Lower lobe of right lung (tissue), 2 donors: ENCODE measurements around the gene DYNLRB2. TPM values are rescaled to one million over a fixed set of nuclear protein-coding genes. Genes with fewer than 3 reads are reported as not detected.
A peak's percentile ranks its signal among the peaks of the same experiment; 100 is the strongest.

Source experiments
- ATAC-seq, 2 donors: fragments of 200-7000 bp; cut with Tn5 transposase; one replicate each; pipeline ENCODE4 v1.9.1; 2020 to 2022; ENCODE audit warnings: mild to moderate bottlenecking in 2 of 2, moderate library complexity in 2 of 2
- DNase-seq: peaks from one replicate; pipeline ENCODE4 v3.0.0-alpha.2; 2020
- H3K27ac ChIP-seq: fragments of 200-600 bp; one replicate; pipeline ENCODE4 v1.8.0; 2022
- H3K27me3 ChIP-seq: fragments of 200-600 bp; one replicate; pipeline ENCODE4 v1.8.0; 2022; ENCODE audit warnings: low read depth
- H3K36me3 ChIP-seq: fragments of 200-600 bp; one replicate; pipeline ENCODE4 v1.8.0; 2022; ENCODE audit warnings: mild to moderate bottlenecking
- H3K4me1 ChIP-seq: fragments of 200-600 bp; one replicate; pipeline ENCODE4 v1.8.0; 2022
- H3K4me3 ChIP-seq: fragments of 200-600 bp; one replicate; pipeline ENCODE4 v1.8.0; 2022; ENCODE audit warnings: mild to moderate bottlenecking
- H3K9me3 ChIP-seq: fragments of 200-600 bp; one replicate; pipeline ENCODE4 v1.8.0; 2022
- CTCF ChIP-seq: fragments of 200-600 bp; IDR thresholded peaks from one replicate; pipeline ENCODE4 v1.8.0; 2022; ENCODE audit warnings: antibody characterized with exemption, mild to moderate bottlenecking
- intact Hi-C: fragments of 100-400 bp; cut with DNase I; formaldehyde crosslinking; loops from one replicate; pipeline ENCODE4 v1.11.0; 2022
- total RNA-seq: library from RNA; stranded (reverse); fragmentation: NEBNext Ultra II Directional; extraction: Animal tissue kit (Norgen Biotek cat#: 25700); gene quantifications from one replicate; pipeline ENCODE4 v1.2.1, GENCODE V29; 2021
- donor health status: DM: no; HTN: yes; CAD: no; lungs with severe emphysema.

The DYNLRB2 gene
- total RNA-seq, 1 donor from 2014 or later: 7.1 TPM

GRCh38 chr16:80530479-80530878, 10.3 kb upstream of the DYNLRB2 start:
- DNase-seq (no peak), ATAC-seq (no peak)
- Histone ChIP-seq H3K27ac (no peak overlapping the region), H3K27me3 (peaks cover 19% of the 10 kb centered on the region), H3K36me3 (no peaks in the 10 kb centered on the region), H3K4me3 (no peak overlapping the region), H3K4me1 (peaks cover 3% of the 10 kb centered on the region), H3K9me3 (no peaks in the 10 kb centered on the region)
- no peak for TF ChIP-seq CTCF
- intact Hi-C loops: no loop called here

DNA sequence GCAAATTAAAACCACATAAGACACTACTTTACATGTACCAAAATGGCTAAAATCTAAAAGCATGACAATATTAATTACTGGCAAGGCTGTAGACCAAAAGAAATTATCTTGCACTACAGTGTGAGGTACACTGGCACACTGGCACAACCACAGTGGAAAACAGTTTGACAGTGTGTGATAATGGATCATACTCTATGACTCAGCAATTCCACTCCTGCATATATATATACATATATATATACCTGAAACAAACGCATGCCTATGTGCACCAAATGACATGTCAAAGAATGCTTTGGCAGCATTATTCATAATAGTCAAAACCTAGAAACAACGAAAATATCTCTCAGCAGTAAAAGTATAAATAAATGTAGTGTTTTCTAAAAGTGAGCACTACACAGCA, 4.6 kb upstream of the DYNLRB2 start:
- Histone ChIP-seq H3K36me3 (no peaks in the 10 kb centered on the region), H3K4me3 (no peak overlapping the region), H3K9me3 (no peaks in the 10 kb centered on the region), H3K4me1 (peaks cover 8% of the 10 kb centered on the region), H3K27me3 (peaks cover 28% of the 10 kb centered on the region), H3K27ac (no peak overlapping the region)
- ATAC-seq (no peak), DNase-seq (no peak)
- intact Hi-C loops: no loop called here
- no peak for TF ChIP-seq CTCF

GRCh38 chr16:80541306-80541694, 507 bp downstream of the DYNLRB2 start:
- Histone ChIP-seq H3K4me1 (peaks cover 10% of the 10 kb centered on the region), H3K9me3 (no peaks in the 10 kb centered on the region), H3K27ac (peak overlapping the region; percentile 81), H3K4me3 (peak overlapping the region; percentile 59), H3K36me3 (no peaks in the 10 kb centered on the region), H3K27me3 (peaks cover 4% of the 10 kb centered on the region)
- no peak for TF ChIP-seq CTCF
- intact Hi-C loops: no loop called here
- DNase-seq (no peak), ATAC-seq (no peak)

- no peak overlapping the region for H3K27ac ChIP-seq
- no peak for DNase-seq
- intact Hi-C loops: no loop called here
- H3K27me3 ChIP-seq: no peaks in the 10 kb centered on the region
- H3K4me1 ChIP-seq: peaks cover 10% of the 10 kb centered on the region
- no peak for ATAC-seq
- no peak for TF ChIP-seq CTCF
- H3K36me3 ChIP-seq: no peaks in the 10 kb centered on the region
- no peaks in the 10 kb centered on the region for H3K9me3 ChIP-seq
- no peak overlapping the region for H3K4me3 ChIP-seq
Measured at GRCh38 chr16:80543162-80543561, 2.4 kb downstream of the DYNLRB2 start.

DNA sequence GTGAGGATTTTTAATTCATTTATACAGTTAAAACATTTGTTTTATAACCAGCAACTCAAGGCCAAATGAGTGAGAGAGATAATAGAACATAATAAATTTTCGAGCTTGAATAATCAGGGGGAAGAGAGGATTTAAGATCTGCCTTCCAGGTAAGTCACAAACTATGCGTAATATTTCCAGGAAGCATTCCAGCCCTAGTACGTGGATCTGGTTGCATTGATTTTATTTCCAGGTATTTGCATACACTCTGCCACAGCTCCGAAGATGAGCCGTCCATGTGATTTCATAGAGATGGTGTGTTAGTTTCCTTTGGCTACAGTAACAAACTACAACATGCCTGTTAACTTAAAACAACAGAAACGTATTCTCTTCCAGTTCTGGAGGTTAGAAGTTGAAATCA, 3.5 kb downstream of the DYNLRB2 start:
- H3K27me3 ChIP-seq: no peaks in the 10 kb centered on the region
- H3K9me3 ChIP-seq: no peaks in the 10 kb centered on the region
- intact Hi-C loops: no loop called here
- no peak overlapping the region for H3K27ac ChIP-seq
- DNase-seq (no peak), ATAC-seq (no peak)
- H3K36me3 ChIP-seq: no peaks in the 10 kb centered on the region
- no peak for TF ChIP-seq CTCF
- peaks cover 10% of the 10 kb centered on the region for H3K4me1 ChIP-seq
- H3K4me3 ChIP-seq: no peak overlapping the region

DNA sequence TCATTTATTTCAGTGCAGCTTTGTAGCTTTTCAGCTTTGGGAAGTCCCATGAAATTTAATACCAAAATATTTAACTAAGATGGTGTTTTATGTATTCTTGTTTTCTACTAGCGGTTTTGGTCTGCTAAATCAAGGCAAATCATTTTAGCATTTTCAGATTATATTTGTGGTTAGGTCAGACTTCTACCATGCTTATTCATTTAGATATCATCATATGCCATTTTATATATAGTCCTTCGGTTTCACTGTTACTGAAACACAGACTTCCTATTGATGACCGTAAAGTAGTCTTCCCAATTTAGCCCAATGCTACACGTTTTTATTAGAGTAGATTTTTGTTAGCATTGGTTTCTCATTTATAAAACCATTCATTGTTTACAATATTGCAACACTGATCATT, 5.5 kb downstream of the DYNLRB2 start:
- no peak for ATAC-seq
- no peak overlapping the region for H3K27ac ChIP-seq
- peaks cover 2% of the 10 kb centered on the region for H3K4me1 ChIP-seq
- no peaks in the 10 kb centered on the region for H3K9me3 ChIP-seq
- intact Hi-C loops: no loop called here
- no peaks in the 10 kb centered on the region for H3K36me3 ChIP-seq
- no peak for DNase-seq
- no peak overlapping the region for H3K4me3 ChIP-seq
- no peak for TF ChIP-seq CTCF
- H3K27me3 ChIP-seq: no peaks in the 10 kb centered on the region
